Mucosa of rectum (tissue), 2 donors: ENCODE data around the gene ENOX2.

Experiments
- H3K27ac ChIP-seq, 2 donors: one replicate each; pipeline ENCODE4 v1.7.0; 2013; ENCODE audit warnings: inconsistent platforms in 2 of 2, low read depth in 2 of 2, low read length in 2 of 2
- H3K27me3 ChIP-seq, 2 donors: one replicate each; pipeline ENCODE4 v1.7.0; 2013; ENCODE audit warnings: low read length in 2 of 2; ENCODE audit not compliant: control insufficient read depth in 2 of 2, insufficient read depth in 2 of 2
- H3K36me3 ChIP-seq, 2 donors: one replicate each; pipeline ENCODE4 v1.7.0; 2013; ENCODE audit warnings: low read length in 2 of 2; ENCODE audit not compliant: control insufficient read depth in 2 of 2, insufficient read depth in 2 of 2
- H3K4me1 ChIP-seq, 2 donors: one replicate each; pipeline ENCODE4 v1.7.0; 2013; ENCODE audit warnings: low read length in 2 of 2, mild to moderate bottlenecking in 1 of 2; ENCODE audit not compliant: control insufficient read depth in 2 of 2, insufficient read depth in 2 of 2
- H3K4me3 ChIP-seq, 2 donors: one replicate each; pipeline ENCODE4 v1.7.0; 2013; ENCODE audit warnings: low read length in 2 of 2
- H3K9ac ChIP-seq, 2 donors: one replicate each; pipeline ENCODE4 v1.7.0; 2013; ENCODE audit warnings: low read length in 2 of 2, low read depth in 1 of 2, mild to moderate bottlenecking in 1 of 2
- H3K9me3 ChIP-seq, 2 donors: one replicate each; pipeline ENCODE4 v1.7.0; 2013; ENCODE audit warnings: low read length in 2 of 2; ENCODE audit not compliant: control insufficient read depth in 2 of 2
- donor health status: healthy.
- donor health status: Normal muscosa, but diverticular disease.

Gene ENOX2

DNA sequence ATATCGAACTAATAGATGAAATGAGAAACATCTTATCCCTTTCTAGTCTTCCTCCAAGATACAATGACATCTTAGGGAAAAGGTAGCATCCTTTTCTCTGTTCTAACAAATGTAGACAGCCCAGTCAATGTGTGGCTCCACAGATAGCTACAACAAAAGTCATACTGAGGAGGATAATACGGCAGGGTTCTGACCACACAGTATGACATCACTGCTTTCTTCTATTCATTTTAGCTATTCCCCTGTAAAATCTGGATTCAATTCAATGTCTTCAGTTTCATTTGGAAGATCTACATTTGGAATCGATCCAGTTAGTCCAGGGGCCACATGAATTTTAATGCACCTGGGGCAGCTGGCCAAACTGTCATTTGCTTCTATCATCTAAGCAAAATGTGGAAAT, 51.4 kb downstream of the ENOX2 start:
- Histone ChIP-seq H3K27ac (no peak overlapping the region), H3K9ac (no peak overlapping the region), H3K4me3 (no peak overlapping the region), H3K36me3 (no peaks in the 10 kb centered on the region), H3K9me3 (no peaks in the 10 kb centered on the region), H3K4me1 (no peaks in the 10 kb centered on the region), H3K27me3 (no peaks in the 10 kb centered on the region)

DNA sequence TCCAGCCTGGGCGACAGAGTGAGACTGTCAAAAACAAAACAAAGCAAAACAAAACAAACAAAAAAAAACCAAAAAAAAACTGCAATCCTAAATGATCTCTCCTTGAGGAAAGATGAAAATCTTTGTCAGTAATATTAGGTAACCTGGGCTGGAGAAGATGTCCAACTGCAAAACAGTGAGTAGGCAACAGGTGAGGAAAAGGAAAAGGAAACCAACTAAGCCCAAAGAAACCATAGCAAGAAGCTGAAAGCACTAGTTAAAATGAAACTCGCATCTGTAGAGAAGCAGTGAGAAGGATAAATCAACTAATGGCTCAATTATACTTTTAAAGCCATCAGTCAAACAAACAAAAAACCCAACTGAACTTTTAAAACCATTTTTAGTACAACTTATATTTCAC, 54.2 kb downstream of the ENOX2 start:
- Histone ChIP-seq H3K9me3 (no peaks in the 10 kb centered on the region), H3K27me3 (no peaks in the 10 kb centered on the region), H3K9ac (no peak overlapping the region), H3K4me1 (no peaks in the 10 kb centered on the region), H3K4me3 (no peak overlapping the region), H3K27ac (no peak overlapping the region), H3K36me3 (no peaks in the 10 kb centered on the region)

DNA sequence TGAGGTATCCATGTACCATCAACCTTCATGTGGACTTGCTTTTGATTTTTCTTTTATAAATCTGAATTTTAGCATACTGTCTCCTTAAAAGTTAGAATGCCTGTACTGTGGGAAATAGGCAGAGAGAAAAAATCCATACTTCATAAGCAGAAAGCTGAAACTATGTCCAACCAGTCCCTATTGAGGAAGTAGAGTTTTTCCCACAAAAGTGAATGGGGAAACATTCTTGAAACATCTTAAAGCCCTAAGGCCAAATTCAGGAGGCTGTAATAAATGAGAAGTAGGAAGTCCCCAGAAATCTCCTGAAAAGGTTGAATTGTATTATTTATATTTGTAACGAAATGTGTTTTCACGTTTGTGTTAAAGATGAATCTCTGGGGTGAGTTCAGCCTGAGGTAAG, 56.3 kb downstream of the ENOX2 start:
- Histone ChIP-seq H3K27me3 (no peaks in the 10 kb centered on the region), H3K36me3 (no peaks in the 10 kb centered on the region), H3K9me3 (no peaks in the 10 kb centered on the region), H3K4me3 (no peak overlapping the region), H3K27ac (no peak overlapping the region), H3K4me1 (no peaks in the 10 kb centered on the region), H3K9ac (no peak overlapping the region)

DNA sequence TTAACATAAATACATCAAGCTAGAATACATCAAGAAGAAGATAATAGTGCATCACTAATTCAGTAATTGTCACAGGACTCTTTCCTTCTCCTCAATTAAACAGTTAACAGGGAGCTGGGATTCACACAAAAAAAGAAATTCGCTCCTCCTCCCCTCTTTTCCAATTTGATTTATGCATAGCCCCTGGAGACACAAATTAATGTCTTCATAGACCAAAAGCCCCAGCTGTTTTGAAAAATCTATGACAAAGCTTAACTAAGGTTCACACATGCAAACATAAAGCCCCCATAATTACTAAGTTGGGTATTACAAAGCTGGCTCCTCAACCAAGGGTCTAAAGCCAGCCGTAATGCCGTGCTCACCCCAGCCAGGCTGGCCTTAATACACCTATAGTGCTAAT, 61.2 kb downstream of the ENOX2 start:
- Histone ChIP-seq H3K27ac (no peak overlapping the region), H3K9ac (no peak overlapping the region), H3K36me3 (no peaks in the 10 kb centered on the region), H3K4me1 (no peaks in the 10 kb centered on the region), H3K9me3 (no peaks in the 10 kb centered on the region), H3K27me3 (no peaks in the 10 kb centered on the region), H3K4me3 (no peak overlapping the region)

DNA sequence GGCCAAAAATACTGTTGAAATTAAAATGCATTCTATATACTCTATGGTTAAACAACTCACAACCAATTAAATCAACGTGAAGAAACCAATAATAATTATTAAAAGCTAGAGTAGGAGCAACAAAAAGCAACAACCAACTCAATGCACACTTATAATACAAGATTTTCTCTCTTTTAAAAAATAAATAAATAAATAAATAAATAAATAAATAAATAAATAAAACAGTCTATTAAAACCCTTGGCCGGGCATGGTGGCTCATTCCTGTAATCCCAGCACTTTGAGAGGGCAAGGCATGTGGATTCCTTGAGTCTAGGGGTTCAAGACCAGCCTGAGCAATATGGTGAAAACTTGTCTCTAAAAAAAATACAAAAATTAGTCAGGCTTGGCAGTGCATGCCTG, 62.7 kb downstream of the ENOX2 start:
- Histone ChIP-seq H3K9me3 (no peaks in the 10 kb centered on the region), H3K27me3 (no peaks in the 10 kb centered on the region), H3K9ac (no peak overlapping the region), H3K4me1 (no peaks in the 10 kb centered on the region), H3K36me3 (no peaks in the 10 kb centered on the region), H3K4me3 (no peak overlapping the region), H3K27ac (no peak overlapping the region)

DNA sequence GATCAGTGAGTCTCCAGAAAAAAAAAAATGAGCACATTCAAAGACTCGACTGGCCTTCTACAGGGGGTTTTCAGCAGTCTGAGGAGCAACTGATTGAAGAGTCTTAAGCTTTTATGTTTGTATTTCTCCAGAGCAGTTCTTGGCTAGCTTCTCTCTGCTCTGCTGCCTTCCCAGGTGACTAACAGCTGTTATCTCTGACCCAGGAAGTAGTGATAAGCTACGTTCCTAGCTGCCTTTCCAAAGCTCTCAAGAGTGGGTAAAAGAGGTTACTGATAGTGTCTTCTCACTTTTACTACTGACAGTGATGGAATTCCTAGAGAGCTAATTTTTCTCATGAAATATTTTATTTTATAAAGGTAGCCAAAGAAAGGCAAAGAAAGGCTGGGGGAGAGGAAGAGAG, 66.6 kb downstream of the ENOX2 start:
- no peaks in the 10 kb centered on the region for H3K9me3 ChIP-seq
- no peaks in the 10 kb centered on the region for H3K36me3 ChIP-seq
- no peak overlapping the region for H3K4me3 ChIP-seq
- no peaks in the 10 kb centered on the region for H3K27me3 ChIP-seq
- no peaks in the 10 kb centered on the region for H3K4me1 ChIP-seq
- no peak overlapping the region for H3K27ac ChIP-seq
- H3K9ac ChIP-seq, result no peak overlapping the region

DNA sequence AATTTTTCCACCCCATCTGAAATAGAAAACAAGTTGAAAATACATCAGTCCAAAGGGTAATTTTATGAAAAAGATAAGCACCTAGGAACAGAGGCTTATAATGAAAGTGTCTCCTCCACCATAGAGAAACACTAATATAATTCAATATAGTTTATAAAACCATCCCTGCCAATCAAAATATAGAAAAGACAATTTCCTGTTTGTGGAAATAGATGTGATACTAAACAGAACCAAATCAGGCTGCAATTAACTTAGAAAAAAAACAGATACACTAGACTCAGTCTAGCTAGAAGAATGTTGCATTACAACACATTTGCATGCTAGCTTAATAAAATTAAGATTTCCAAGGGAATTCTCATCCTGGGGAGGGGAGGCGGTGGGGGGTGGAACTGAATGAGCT, 68.2 kb downstream of the ENOX2 start:
- H3K27ac ChIP-seq, result no peak overlapping the region
- no peak overlapping the region for H3K9ac ChIP-seq
- no peaks in the 10 kb centered on the region for H3K36me3 ChIP-seq
- H3K4me3 ChIP-seq, result no peak overlapping the region
- H3K27me3 ChIP-seq, result no peaks in the 10 kb centered on the region
- no peaks in the 10 kb centered on the region for H3K9me3 ChIP-seq
- no peaks in the 10 kb centered on the region for H3K4me1 ChIP-seq

DNA sequence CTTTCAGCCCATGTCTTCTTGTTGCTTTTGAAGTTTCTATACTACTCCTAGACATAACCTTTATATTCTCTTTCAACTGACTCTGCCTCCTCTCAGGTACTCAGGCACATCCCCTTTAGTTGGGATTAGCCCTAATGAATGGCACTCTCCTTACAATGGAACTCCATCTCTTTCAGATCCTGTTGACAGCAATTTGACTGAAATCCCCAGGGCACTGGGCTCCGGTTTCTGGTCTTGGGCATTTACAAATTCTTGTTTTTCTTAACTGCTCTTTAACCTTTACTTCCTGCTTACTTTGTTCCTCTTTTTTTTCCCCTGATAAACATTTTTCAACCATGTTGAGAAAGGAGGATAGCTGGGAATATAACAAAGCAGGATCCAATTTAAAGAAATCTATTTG, 68.9 kb downstream of the ENOX2 start:
- Histone ChIP-seq H3K27ac (no peak overlapping the region), H3K4me3 (peak overlapping the region in 1 of 2 donors; percentile 4), H3K36me3 (no peaks in the 10 kb centered on the region), H3K9me3 (no peaks in the 10 kb centered on the region), H3K27me3 (no peaks in the 10 kb centered on the region), H3K4me1 (no peaks in the 10 kb centered on the region), H3K9ac (no peak overlapping the region)

DNA sequence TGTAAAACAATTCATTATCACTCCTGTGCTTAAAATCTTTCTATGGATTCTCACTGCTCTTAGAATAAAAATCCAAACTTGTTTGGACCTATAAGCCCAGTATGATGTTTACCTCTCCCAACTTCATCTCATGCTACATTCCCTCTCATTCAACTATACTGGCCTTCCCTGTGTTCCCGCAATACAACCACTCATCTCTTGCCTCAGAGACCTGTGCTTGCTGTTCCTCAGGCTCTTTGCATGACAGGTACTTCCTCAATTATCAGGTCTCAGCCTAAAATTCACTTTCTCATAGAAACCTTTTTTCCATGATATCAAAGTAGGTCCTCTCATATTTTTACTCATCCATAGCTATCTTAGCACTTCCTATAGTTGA, 71.7 kb downstream of the ENOX2 start:
- no peaks in the 10 kb centered on the region for H3K36me3 ChIP-seq
- H3K27me3 ChIP-seq, result no peaks in the 10 kb centered on the region
- H3K9me3 ChIP-seq, result no peaks in the 10 kb centered on the region
- no peaks in the 10 kb centered on the region for H3K4me1 ChIP-seq
- H3K27ac ChIP-seq, result no peak overlapping the region
- H3K4me3 ChIP-seq, result no peak overlapping the region
- H3K9ac ChIP-seq, result no peak overlapping the region

DNA sequence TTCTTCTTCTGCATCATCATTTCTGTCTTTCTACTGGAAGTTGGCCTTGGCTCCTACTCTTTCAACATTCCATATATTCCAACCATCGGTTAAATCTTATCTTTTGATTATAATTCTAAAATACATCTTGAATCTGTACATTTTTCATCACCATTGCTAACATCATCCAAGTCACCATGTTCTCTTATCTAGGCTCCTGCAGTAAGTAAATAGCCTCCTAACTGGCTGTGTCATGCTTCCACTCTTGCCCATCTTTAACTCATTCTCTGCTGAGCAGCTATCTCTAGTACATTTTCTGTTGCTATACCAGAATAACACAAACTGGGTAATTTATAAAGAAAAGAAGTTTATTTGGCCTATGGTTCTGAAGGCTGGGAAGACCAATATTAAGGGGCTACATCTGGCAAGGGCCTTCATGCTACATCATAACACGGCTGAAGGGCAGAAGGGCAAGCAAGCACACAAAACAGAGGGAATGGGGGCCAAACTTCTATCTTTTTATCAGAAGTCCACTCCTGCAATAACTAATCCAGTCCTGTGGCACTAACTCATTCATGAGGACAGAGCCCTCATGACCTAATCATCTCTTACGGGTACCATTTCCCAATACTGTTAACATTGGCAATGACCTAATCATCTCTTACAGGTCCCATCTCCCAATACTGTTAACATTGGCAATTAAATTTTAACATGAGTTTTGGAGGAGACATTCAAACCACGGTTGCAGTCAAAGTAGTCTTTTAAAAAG, 72.2 kb downstream of the ENOX2 start:
- H3K4me1 ChIP-seq, result no peaks in the 10 kb centered on the region
- no peak overlapping the region for H3K9ac ChIP-seq
- H3K9me3 ChIP-seq, result no peaks in the 10 kb centered on the region
- H3K27ac ChIP-seq, result no peak overlapping the region
- H3K27me3 ChIP-seq, result no peaks in the 10 kb centered on the region
- H3K36me3 ChIP-seq, result no peaks in the 10 kb centered on the region
- H3K4me3 ChIP-seq, result no peak overlapping the region
